HG03575 (cell line): ENCODE measurements around the gene NFE2L1.
"Not testable (repeated sequence)": the region's sequence is repeated elsewhere in the genome, so short reads cannot be mapped to it uniquely, and the experiment has no call there.

Source experiments
- ATAC-seq: cut with Tn5 transposase; IDR thresholded peaks from one replicate; pipeline ENCODE4 v1.9.1; 2021; ENCODE audit not compliant: unreplicated experiment, insufficient number of reproducible peaks, low FRiP score; ENCODE audit errors: extremely low read depth

Gene NFE2L1

GRCh38 chr17:48047741-48048383, at the start of gene NFE2L1:
Gene NFE2L1, plus strand, starts transcription at chr17:48048359. Its CDS starts 2,760 bp downstream, at chr17:48051119.
- peak; percentile 80 for ATAC-seq

- ATAC-seq: no peak
These were observed 48.6 kb upstream of the NFE2L1 start for GRCh38 chr17:47999582-47999981.

GRCh38 chr17:48001197-48001596, 47.0 kb upstream of the NFE2L1 start:
- no peak for ATAC-seq

- not testable (repeated sequence) for ATAC-seq
These were observed 46.5 kb upstream of the NFE2L1 start for GRCh38 chr17:48001657-48002056.

GRCh38 chr17:48002266-48002915, 45.8 kb upstream of the NFE2L1 start:
- no peak for ATAC-seq

- ATAC-seq: no peak
These were observed 45.2 kb upstream of the NFE2L1 start for GRCh38 chr17:48002916-48003416.

GRCh38 chr17:48003417-48004151, 44.6 kb upstream of the NFE2L1 start:
- no peak for ATAC-seq

- no peak for ATAC-seq
These were observed 43.2 kb upstream of the NFE2L1 start for GRCh38 chr17:48004983-48005382.

GRCh38 chr17:48006936-48007709, 41.0 kb upstream of the NFE2L1 start:
- ATAC-seq: no peak

- no peak for ATAC-seq
These were observed 38.0 kb upstream of the NFE2L1 start for GRCh38 chr17:48010193-48010592.

GRCh38 chr17:48011405-48012150, 36.6 kb upstream of the NFE2L1 start:
- ATAC-seq: no peak

GRCh38 chr17:48012151-48012520, 36.0 kb upstream of the NFE2L1 start:
- no peak for ATAC-seq

GRCh38 chr17:48012654-48013053, 35.5 kb upstream of the NFE2L1 start:
- no peak for ATAC-seq

GRCh38 chr17:48013876-48014594, 34.1 kb upstream of the NFE2L1 start:
- ATAC-seq: no peak

GRCh38 chr17:48014595-48015111, 33.5 kb upstream of the NFE2L1 start:
- ATAC-seq: no peak

GRCh38 chr17:48016112-48016511, 32.0 kb upstream of the NFE2L1 start:
- ATAC-seq: no peak

- not testable (repeated sequence) for ATAC-seq
These were observed 30.4 kb upstream of the NFE2L1 start for GRCh38 chr17:48017817-48018158.

GRCh38 chr17:48021934-48022333, 26.2 kb upstream of the NFE2L1 start:
- no peak for ATAC-seq
